Measurements from ENCODE around the gene MRPL54. TPM values are rescaled to one million over a fixed set of nuclear protein-coding genes. Genes with fewer than 3 reads are reported as not detected.

Gene MRPL54
- total RNA-seq, 1 donor: 40.4 TPM

DNA sequence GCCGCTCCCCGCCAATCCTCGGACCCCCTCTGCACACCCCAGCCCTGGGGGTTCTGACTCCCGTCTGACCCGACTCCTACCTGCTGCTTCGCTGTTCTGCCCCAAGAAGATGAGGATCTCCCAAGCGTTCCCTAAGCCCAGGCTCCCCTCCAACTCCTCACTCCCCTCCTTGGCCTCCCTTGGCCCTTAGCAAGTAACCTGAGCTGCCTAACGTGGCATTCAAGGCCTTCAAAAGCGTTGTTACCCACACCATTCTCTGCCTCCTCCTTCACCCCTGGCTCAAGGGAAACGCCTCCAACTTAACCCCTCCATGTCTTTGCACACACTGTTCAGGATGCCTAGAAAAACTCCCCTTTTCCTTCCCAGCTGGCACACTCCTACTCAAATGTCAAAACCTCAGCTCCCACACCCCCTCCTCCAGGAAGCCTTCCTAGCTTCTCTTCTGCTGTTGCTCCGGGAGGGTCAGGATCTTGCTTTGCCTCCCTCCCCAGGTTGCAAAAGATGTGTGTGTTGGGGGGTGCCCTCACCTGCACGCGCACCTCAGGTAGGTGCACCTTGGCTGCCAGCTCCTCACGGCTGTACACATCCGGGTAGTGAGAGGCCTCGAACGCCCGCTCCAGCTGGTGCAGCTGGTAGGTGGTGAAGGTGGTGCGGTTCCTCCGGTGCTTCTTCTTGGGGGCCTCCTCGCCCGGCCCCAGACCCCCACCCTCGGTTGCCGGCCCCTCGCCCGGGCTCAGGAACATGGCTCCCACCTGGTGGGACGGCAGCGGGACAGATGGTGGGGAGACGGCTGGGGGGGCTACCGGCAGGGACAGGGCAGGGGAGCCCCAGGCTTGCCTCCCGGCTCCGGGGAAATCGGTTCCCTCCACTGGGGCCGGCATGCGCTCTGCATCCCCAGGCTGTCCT is 8.8 kb downstream of the MRPL54 start:
- peaks cover 4% of the 10 kb centered on the region for H3K4me1 ChIP-seq (ENCODE audit: insufficient read depth, low read length)
- H3K9me3 ChIP-seq (ENCODE audit: low read depth, low read length): no peaks in the 10 kb centered on the region

DNA sequence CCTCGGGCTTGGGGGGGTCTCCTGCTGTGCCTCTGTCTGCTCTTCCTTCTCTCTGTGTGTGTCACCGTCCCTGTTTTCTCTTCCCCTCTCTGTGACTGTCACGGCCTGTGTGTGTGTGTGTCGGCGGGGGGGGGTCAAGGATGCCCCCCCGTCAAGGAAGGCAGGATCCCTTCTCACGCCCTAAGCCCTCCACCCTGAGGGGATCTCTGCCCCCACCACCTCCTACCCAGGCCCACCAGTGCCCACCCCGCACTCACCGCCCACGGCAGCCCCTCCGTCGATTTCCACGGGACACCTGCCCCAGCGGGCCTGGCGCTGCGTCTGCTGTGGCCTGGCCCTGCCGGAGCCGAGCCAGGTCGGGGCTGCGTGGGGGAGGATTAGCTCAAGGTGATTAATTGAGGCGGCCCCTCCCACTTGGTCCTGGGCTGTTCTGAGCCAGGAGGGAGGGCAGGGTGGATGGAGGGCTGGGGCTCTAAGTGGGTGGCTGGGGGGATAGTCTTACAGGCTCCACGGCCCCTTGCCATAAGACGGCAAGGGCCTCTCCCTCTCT is 9.5 kb downstream of the MRPL54 start, which contains the start of gene RAX2:
Gene RAX2 (minus strand): TSS at position 323 of the 550 bp plus-strand sequence. CDS start 486 bp downstream, outside the sequence.
- Histone ChIP-seq H3K4me1 (ENCODE audit: insufficient read depth, low read length) (no peaks in the 10 kb centered on the region), H3K4me3 (ENCODE audit: low read length) (no peak within 1 kb of the TSS), H3K9me3 (ENCODE audit: low read depth, low read length) (no peaks in the 10 kb centered on the region), H3K27me3 (ENCODE audit: insufficient read depth, low read length) (no peaks in the 10 kb centered on the region)

More for the DNA sequence above, 8.8 kb downstream of the MRPL54 start:
- Histone ChIP-seq H3K4me3 (ENCODE audit: low read length) (no peak overlapping the region), H3K27me3 (ENCODE audit: insufficient read depth, low read length) (no peaks in the 10 kb centered on the region)

DNA sequence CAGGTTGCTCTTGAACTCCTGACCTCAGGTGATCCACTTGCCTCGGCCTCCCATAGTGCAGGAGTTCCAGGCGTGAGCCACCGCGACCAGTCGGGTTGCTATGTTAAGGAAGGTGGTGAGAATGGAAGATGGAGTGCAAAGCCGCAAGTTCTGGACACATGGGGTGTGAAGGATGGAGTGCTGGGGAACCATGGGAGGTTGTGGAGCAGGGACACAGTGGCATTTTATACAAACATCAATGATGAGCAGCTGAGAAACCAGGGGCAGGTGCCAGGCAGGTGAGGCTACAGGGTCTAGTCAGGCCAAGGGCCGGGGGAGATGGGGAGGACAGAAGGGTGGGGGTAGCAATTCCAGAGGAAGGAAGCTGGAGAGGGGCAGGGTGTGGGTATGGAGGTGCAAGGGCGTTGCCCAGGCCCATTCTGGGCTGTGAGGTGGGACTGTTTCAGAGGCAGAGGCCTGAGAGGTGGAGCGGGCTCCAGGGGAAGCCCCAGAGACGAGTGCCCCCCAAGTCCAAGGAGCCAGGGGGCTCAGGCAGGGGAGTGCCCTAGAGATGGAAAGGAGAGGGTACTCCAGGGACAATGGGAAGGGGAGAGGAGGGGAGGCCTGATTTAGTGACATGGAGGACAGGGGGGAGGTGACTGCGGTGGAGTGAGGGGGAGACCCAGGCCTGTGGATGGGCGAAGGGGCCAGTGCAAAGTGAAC is 11.5 kb downstream of the MRPL54 start:
- Histone ChIP-seq H3K9me3 (ENCODE audit: low read depth, low read length) (no peaks in the 10 kb centered on the region), H3K27me3 (ENCODE audit: insufficient read depth, low read length) (no peaks in the 10 kb centered on the region), H3K4me3 (ENCODE audit: low read length) (no peak overlapping the region), H3K4me1 (ENCODE audit: insufficient read depth, low read length) (no peaks in the 10 kb centered on the region)

DNA sequence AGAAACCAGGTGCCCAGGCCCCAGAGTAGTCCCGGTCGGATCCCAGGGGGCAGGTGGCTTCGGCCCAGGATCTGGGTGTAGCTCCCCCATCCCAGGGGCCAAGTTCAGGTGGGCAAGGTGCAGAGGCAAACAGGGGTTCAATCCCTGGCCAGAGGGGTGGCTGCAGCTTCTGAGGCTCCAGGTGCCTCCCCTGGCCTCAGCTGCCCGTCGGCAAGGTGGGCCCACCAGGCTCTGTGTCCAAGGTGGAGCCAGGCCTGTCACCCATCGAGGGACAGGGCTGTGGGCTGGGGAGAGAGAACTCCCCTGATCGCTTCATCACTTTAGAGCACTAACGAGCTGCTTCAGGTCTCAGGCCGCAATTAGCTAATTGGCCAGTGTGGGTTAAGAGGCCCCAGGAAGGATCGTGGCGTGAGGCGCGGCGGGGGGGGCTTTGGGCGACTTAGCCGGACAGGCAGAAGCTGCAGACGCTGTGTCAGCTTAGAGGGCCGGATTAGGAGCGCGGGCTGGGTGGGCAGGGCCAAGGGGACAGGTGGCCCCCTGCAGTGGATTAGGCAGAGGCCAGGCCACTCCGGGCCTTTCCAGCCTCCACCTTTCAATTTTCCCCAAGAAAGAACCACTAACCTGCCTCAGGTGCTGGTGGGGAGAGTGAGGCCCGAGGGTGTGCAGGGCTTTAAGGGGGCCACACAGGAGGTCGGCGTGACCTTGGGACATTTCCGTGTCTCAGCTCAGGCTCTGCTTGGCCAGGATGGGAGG is 12.3 kb downstream of the MRPL54 start:
- no peak overlapping the region for H3K4me3 ChIP-seq (ENCODE audit: low read length)
- H3K27me3 ChIP-seq (ENCODE audit: insufficient read depth, low read length): no peaks in the 10 kb centered on the region
- H3K9me3 ChIP-seq (ENCODE audit: low read depth, low read length): no peaks in the 10 kb centered on the region

DNA sequence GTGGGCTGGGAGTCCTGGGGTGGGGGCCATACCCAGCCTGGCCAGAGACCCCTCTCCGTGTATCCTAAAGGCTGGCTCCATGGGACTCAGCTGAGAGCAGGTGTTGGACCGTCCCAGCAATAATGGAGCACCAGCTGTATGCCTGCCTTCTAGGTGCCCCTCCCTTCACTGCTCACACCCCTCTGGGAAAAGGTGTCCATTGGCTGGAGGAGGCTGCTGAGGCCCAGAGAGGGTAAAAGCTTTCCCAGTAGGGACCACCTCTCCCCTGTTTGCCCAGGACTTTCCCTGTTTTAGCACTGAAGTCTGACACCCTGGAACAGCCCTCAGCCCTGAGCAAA is 12.9 kb downstream of the MRPL54 start:
- Histone ChIP-seq H3K4me3 (ENCODE audit: low read length) (no peak overlapping the region), H3K4me1 (ENCODE audit: insufficient read depth, low read length) (no peaks in the 10 kb centered on the region), H3K27me3 (ENCODE audit: insufficient read depth, low read length) (no peaks in the 10 kb centered on the region), H3K9me3 (ENCODE audit: low read depth, low read length) (no peaks in the 10 kb centered on the region)

More for the DNA sequence above, 12.3 kb downstream of the MRPL54 start:
- H3K4me1 ChIP-seq (ENCODE audit: insufficient read depth, low read length): no peaks in the 10 kb centered on the region

DNA sequence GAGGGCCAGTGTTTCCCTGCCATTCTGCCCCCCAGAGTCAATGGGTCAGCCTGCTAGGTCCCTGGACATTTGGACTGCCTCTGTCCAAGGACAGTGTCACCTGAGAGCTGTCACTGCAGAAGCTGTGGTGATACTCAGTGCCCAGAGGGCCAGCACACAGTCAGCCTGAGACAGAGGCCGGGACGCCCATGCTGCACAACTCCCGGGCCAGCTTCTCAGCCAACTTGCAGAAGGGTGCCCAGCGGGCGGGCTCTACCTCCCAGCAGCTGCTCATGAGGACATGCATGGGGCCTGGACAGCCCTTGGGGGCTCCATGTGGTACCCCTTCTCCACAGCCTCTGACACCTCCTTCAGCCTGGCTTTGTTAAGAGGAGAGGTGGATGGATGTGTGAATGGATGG is 13.3 kb downstream of the MRPL54 start:
- Histone ChIP-seq H3K9me3 (ENCODE audit: low read depth, low read length) (no peaks in the 10 kb centered on the region), H3K4me1 (ENCODE audit: insufficient read depth, low read length) (no peaks in the 10 kb centered on the region), H3K4me3 (ENCODE audit: low read length) (no peak overlapping the region), H3K27me3 (ENCODE audit: insufficient read depth, low read length) (no peaks in the 10 kb centered on the region)

DNA sequence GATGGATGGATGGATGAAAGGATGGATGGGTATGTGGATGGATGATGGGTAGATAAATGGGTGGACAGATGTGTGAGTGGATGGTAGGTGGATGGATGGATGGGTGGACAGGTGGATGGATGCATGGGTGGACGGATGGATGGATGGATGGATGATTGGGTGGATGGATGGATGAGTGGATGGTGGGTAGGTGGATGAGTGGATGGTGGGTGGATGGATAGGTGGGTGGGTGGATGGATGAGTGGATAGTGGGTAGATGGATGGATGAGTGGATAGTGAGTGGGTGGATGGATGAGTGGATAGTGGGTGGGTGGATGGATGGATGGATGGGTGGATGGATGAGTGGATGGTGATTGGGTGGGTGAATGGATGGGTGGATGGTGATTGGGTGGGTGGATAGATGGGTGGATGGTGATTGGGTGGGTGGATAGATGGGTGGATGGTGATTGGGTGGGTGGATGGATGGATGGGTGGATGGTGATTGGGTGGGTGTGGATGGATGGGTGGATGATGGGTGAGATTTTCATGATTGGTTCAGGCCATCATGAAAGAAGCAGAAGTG is 14.1 kb downstream of the MRPL54 start:
- H3K4me1 ChIP-seq (ENCODE audit: insufficient read depth, low read length): no peaks in the 10 kb centered on the region
- H3K4me3 ChIP-seq (ENCODE audit: low read length): no peak overlapping the region
- H3K27me3 ChIP-seq (ENCODE audit: insufficient read depth, low read length): no peaks in the 10 kb centered on the region
- H3K9me3 ChIP-seq (ENCODE audit: low read depth, low read length): peaks cover 1% of the 10 kb centered on the region

DNA sequence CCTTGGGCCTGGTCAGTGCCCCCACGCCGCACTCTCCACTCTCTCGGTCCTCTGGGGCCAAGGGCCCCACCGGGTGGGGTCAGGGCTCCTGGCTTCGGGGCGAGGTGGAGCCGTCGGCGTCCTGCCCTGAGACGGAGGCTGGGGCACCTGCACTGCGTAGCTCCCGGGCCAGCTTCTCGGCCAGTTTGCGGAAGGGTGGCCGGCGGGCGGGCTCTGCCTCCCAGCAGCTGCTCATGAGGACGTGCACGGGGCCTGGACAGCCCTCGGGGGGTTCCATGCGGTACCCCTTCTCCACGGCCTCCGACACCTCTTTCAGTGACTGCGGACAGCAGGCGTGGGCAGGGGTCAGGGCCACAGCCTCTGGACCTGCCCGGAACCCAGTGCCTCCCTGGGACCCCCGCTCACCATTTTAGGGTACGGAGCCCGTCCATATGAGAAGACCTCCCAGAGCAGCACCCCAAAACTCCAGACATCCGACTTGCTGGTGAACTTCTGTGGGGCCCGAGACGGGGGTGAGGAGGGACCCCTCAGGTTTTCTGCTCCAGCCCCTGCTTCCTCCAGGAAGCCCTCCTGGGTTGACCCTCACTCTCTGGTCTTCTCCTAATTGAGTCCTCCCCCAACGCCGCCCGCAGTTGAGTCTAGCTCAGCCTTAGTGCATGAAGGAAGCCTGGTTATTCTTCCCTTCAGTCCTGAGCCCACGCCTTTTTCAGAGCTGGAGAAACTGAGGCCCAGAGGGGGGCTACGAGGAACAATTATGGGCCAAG is 15.8 kb downstream of the MRPL54 start:
- Histone ChIP-seq H3K4me1 (ENCODE audit: insufficient read depth, low read length) (no peaks in the 10 kb centered on the region), H3K9me3 (ENCODE audit: low read depth, low read length) (peaks cover 4% of the 10 kb centered on the region), H3K4me3 (ENCODE audit: low read length) (no peak overlapping the region), H3K27me3 (ENCODE audit: insufficient read depth, low read length) (no peaks in the 10 kb centered on the region)

DNA sequence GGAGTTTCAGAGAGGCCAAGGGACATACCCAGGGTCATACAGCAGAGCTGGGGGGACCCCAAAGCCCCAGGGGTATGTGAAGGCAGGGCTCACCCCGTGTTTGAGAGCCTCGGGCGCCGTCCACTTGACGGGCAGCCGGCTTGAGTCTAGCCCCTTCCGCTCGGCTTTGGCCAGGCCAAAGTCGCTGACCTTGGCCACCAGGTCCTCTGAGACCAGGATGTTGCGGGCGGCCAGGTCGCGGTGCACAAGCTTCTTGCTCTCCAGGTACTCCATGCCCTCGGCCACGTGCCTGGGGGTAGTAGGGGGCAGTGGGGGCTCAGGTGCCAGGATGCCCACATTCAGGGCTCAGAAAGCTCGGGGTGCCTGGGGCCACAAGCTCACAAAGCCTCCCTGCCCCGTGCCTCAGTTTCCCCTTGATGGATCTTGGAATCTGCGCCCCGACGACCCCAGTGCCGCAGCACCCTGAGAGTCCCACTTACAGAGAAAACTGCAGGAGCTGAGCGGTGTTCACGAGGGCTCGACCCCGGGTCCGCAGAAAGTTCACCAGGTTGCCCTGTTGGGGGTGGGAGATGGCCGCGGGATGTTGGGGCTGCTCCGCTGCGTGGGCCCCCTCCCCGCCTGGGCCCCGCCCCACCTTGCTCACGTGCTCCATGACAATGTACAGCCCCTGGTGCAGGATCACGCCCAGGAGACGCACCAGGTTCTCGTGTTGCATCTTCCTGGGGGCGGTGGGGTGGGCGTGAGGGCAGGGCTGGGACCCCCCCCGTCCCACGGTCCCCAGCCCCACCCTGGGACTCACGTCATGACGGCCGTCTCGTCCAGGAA is 16.6 kb downstream of the MRPL54 start:
- no peak overlapping the region for H3K4me3 ChIP-seq (ENCODE audit: low read length)
- H3K27me3 ChIP-seq (ENCODE audit: insufficient read depth, low read length): no peaks in the 10 kb centered on the region
- H3K4me1 ChIP-seq (ENCODE audit: insufficient read depth, low read length): no peaks in the 10 kb centered on the region
- peaks cover 4% of the 10 kb centered on the region for H3K9me3 ChIP-seq (ENCODE audit: low read depth, low read length)

DNA sequence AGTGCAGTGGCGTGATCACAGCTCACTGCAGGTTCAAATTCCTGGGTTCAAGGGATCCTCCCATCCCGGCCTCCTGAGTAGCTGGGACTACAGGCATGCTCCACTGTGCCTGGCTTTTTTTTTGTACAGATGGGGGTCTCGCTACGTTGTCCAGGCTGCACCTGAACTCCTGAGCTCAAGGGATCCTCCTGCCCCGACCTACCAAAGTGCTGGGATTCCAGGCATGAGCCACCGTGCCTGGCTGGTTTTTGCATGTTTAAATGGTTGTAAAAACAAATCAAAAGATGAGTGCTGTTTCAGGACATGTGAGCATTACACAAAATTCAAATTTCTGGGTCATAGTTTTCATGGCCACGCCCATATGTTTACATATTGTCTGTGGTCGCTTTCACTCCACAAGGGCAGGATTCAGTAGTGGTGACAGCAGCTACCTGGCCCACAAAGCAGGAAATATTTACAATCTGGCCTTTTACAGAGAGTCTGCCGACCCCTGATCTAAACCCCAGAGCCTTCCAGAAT is 18.4 kb downstream of the MRPL54 start:
- Histone ChIP-seq H3K4me3 (ENCODE audit: low read length) (no peak overlapping the region), H3K9me3 (ENCODE audit: low read depth, low read length) (peaks cover 4% of the 10 kb centered on the region), H3K27me3 (ENCODE audit: insufficient read depth, low read length) (no peaks in the 10 kb centered on the region), H3K4me1 (ENCODE audit: insufficient read depth, low read length) (peaks cover 5% of the 10 kb centered on the region)

DNA sequence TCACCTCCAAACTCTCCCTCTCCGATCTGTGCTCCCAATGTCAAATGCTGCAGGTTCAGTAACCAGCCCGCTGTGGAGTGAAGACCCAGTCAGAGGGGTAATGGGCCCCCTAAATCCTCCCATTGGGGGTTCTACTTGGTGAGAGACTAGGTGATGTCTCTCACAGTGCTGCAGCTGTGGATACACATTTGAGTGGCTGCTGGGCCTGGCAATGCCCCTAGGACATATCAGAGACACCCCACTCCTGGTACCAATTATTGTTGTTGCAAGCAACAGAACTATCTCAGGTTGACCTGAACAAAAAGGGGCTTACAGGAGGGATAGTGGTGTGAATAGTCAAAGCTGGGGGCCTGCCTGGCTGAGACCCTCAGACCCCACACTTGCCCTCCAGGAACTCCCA is 19.1 kb downstream of the MRPL54 start:
- H3K4me1 ChIP-seq (ENCODE audit: insufficient read depth, low read length): peaks cover 5% of the 10 kb centered on the region
- H3K27me3 ChIP-seq (ENCODE audit: insufficient read depth, low read length): no peaks in the 10 kb centered on the region
- H3K4me3 ChIP-seq (ENCODE audit: low read length): no peak overlapping the region
- H3K9me3 ChIP-seq (ENCODE audit: low read depth, low read length): peaks cover 4% of the 10 kb centered on the region

DNA sequence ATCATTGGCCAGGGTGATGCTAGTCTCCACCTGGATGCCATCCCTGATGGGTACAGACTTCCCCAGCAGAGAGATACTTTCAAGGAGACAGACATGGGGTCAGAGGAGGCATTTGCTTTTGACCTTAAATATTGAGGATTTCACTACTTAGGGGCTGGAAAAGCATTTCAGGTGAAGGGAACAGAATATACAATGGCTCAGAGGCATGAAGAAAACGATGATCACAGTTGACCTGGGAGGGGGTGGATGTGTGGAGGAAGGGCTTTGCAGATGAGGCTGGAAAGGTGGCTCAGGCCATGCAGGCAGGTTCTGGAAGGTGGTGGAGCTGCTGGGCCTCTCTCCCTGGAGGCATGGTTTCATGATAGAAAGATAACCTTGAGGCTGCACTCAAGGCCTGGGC is 19.8 kb downstream of the MRPL54 start:
- Histone ChIP-seq H3K4me1 (ENCODE audit: insufficient read depth, low read length) (peaks cover 5% of the 10 kb centered on the region), H3K9me3 (ENCODE audit: low read depth, low read length) (peaks cover 4% of the 10 kb centered on the region), H3K27me3 (ENCODE audit: insufficient read depth, low read length) (no peaks in the 10 kb centered on the region), H3K4me3 (ENCODE audit: low read length) (no peak overlapping the region)

DNA sequence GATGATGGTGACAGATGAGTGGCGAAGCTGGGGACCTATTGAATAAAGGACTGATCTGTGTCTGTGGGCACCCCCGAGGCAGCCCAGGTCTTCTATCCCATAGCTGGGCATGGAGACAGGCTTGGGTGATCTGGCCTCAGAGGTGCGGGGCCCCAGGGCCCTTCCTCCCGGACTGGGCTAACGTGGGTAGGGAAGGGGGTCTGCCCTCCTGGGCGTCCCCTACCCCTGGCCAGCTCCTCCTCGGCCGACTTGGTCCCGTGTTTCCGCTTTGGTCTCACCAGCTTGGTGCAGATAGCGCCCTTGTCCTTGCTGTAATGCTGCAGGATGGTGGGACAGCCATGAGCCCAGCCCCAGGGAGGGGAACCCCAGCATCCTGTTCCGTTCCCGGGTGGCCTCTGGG is 20.4 kb downstream of the MRPL54 start:
- Histone ChIP-seq H3K4me1 (ENCODE audit: insufficient read depth, low read length) (peaks cover 5% of the 10 kb centered on the region), H3K9me3 (ENCODE audit: low read depth, low read length) (peaks cover 4% of the 10 kb centered on the region), H3K4me3 (ENCODE audit: low read length) (no peak overlapping the region), H3K27me3 (ENCODE audit: insufficient read depth, low read length) (no peaks in the 10 kb centered on the region)

Data from mononuclear cell (primary cell).